NCI-H345 treated with DMSO at 0.1 percent for 48 hours (cell line): ENCODE data around the gene HOXB6.
A peak's percentile ranks its signal among the peaks of the same experiment; 100 is the strongest.

Experiments used
- DNase-seq: peaks from one replicate; lab custom pipeline; 2025; ENCODE audit not compliant: unreplicated experiment; lab: John Stamatoyannopoulos, UW

The HOXB6 gene

GRCh38 chr17:48596000-48596734 lies 8.6 kb downstream of the HOXB6 start:
- DNase-seq = no peak

- no peak for DNase-seq
These were observed 9.3 kb downstream of the HOXB6 start for GRCh38 chr17:48595278-48595999.

DNA sequence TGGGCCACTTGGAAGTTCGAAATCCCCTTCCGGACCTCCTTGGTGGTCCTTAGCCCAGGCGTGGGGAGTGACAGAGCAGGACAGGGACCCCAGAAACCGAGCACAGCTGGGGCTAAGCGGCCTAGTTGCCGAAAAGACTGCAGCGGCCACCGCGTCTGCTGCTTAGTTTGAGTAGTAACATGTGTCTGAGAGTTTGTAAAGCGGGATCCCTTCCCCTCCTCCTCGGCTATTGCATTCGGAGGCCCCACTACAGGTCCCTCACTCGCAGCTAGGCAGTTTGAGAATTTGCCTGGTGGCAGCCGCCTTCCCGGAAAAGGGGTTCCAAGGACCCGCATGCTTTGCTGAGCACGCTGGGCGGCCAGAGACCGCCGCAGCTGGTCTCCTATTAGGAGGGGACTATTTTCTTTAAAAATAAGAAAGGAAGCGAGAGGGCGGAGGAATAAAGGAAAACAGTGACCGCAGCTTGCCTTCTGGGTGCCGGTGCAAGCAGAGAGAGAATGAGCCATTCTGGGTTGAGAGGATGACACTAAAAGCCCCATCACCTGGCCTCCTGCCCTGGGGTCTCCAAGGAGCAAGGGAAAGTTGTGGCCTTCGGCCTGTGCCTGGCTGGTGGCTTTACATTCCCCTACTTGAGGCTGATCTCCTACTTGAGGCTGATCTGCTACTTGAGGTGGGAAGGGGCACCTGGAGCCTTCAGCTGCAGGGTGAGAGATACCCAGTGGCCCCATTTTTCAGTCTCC lies 10.1 kb downstream of the HOXB6 start:
- no peak for DNase-seq

- DNase-seq = peak; percentile 95
These were observed 10.8 kb downstream of the HOXB6 start for GRCh38 chr17:48593840-48594537.

- DNase-seq = peak; percentile 83
These were observed 11.5 kb downstream of the HOXB6 start, which contains the start of gene HOXB5 for GRCh38 chr17:48593126-48593829. TSS of gene HOXB5 (minus strand) at chr17:48593779. CDS start at chr17:48593682, 97 bp downstream.

DNA sequence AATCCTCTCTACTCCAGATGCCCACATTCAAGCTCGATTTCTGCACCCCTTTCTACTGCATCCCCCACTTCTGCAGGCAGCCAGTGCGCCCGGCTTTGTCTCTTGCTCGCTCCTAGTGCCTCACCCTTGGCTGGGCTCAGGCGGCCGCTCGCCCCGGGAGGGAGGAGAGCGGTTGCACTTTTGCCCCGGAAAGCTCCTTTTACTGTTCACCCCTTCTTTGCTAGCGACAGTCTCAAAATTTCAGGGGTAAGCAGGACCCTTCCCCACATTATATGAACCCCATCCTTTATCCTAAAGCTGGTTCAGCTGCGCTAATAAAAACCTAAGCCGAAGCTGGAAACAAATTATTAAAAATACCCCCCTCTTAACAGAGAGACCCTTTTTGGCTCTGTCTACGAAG lies 12.2 kb downstream of the HOXB6 start:
- no peak for DNase-seq

GRCh38 chr17:48592057-48592514 lies 12.7 kb downstream of the HOXB6 start:
- peak; percentile 38 for DNase-seq

- DNase-seq = peak; percentile 69
These were observed 13.3 kb downstream of the HOXB6 start for GRCh38 chr17:48591255-48592056.

- DNase-seq = no peak
These were observed 14.1 kb downstream of the HOXB6 start for GRCh38 chr17:48590607-48591161.

- peak; percentile 55 for DNase-seq
These were observed 14.8 kb downstream of the HOXB6 start, which contains the start of gene HOXB3 for GRCh38 chr17:48589831-48590606. TSS of gene HOXB3 (minus strand) at chr17:48590241. CDS start at chr17:48552474, 37,767 bp downstream.

- peak; percentile 66 for DNase-seq
These were observed 15.5 kb downstream of the HOXB6 start for GRCh38 chr17:48589060-48589830.

GRCh38 chr17:48588528-48588927 lies 16.3 kb downstream of the HOXB6 start:
- peak; percentile 19 for DNase-seq

GRCh38 chr17:48588074-48588415 lies 16.7 kb downstream of the HOXB6 start:
- DNase-seq = no peak

DNA sequence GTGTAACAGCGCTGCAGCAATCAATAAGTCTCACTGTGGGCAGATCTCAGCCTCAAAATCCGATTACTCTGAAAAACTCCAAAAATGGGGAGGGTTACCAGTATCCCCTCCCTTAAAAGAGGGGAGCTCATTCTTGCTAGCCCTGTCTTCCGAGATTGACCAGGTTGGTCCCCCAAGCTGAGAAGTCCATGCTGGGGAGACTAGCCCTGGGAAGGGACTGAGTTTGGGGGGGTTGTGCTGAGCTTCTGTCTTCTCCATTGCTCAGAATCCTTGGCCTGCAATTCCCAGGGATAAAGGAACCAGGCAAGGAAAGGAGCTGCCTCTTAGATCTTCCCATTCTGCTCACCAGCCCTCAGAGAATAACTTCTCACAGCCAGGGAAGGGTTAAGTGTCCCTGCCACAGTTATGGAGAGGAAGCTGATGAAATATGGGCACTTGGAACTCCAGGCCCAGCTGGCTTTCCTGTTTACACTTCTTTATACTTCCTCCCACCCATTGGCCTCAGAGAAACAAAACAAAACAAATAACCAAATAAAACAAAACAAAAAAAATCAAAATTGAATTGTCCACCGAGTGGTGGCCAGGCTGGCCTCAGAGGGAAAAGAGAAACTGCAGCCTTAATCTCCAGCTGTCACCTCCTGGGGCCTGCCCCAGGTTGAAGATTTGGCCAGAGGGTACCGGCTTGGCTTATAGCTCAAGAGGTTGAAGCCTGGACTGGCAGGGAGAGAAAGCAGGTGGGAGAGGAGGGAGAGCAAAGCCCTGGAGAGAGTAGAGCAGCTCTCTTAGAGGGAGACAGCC lies 17.3 kb downstream of the HOXB6 start:
- peak; percentile 94 for DNase-seq

- DNase-seq = peak; percentile 66
These were observed 18.2 kb downstream of the HOXB6 start for GRCh38 chr17:48586355-48587258.

GRCh38 chr17:48584223-48584741 lies 20.5 kb downstream of the HOXB6 start:
- DNase-seq = peak; percentile 43
